ENCODE measurements around the gene CCHCR1.

DNA sequence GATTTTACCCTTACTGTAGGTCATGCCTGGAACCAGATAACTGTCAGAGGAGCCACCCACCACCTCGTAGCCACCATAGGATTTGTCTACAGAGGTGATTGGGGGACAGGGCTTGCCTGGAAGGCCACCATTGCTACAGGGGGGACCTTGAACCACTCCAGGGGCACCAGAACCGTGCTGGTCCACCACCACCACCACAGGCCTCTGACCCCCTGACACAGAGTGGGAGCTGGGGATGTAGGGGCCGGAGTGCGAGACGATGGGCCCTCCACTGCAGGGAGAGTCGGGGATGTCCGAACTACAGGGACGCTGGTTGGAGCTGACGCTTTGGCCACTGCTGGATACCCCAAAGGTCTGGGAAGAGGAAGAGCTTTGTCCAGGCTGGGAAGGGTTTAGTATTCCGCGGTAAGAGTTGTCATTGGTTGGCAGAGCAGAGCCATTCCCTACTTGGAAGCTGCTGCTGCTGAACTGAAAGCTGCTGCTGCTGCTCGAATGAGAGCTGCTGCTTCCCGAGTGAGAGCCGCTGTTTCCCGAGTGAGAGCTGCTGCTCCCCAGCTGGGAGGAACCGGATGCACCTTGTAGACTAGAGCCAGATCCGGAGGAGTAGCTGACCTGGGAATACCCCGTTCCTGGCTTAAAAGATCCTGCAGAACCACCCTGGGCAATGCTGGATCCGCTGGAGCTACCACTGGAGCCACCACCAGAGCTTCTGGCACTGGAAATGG is 40.8 kb downstream of the CCHCR1 start:
- TF ChIP-seq YY1 (IDR thresholded peaks at IDR 0.05; ENCODE audit: insufficient read depth, insufficient read length), result no peak
- no peak for TF ChIP-seq ZNF274 (IDR thresholded peaks at IDR 0.05; ENCODE audit: low read depth, low read length)
